DOHH2 (cell line): ENCODE measurements around the gene CDKN2AIPNL.
"Not testable (repeated sequence)": the region's sequence is repeated elsewhere in the genome, so short reads cannot be mapped to it uniquely, and the experiment has no call there.

Experiments
- H3F3A ChIP-seq: fragments of 200-600 bp; sonication (generic), shearing (Covaris generic); 2 replicates; pipeline ENCODE4 v1.6.0; 2016; ENCODE audit warnings: antibody characterized with exemption, mild to moderate bottlenecking; ENCODE audit not compliant: control insufficient read depth, insufficient read depth
- H3K27ac ChIP-seq: fragments of 200-600 bp; sonication (generic); 2 replicates; pipeline ENCODE4 v1.5.1; 2014; ENCODE audit warnings: low read depth, mild to moderate bottlenecking, low read length, moderate library complexity
- H3K27me3 ChIP-seq: fragments of 200-600 bp; sonication (generic); 2 replicates; pipeline ENCODE4 v1.6.1; 2014; ENCODE audit warnings: mild to moderate bottlenecking, low read length, mixed read lengths; ENCODE audit not compliant: control insufficient read depth
- H3K36me3 ChIP-seq: fragments of 200-600 bp; sonication (generic); 2 replicates; pipeline ENCODE4 v1.6.1; 2014; ENCODE audit warnings: mild to moderate bottlenecking, low read length, moderate library complexity, mixed read lengths; ENCODE audit not compliant: control insufficient read depth
- H3K4me1 ChIP-seq: fragments of 200-600 bp; sonication (generic); 2 replicates; pipeline ENCODE4 v1.6.1; 2014; ENCODE audit warnings: mild to moderate bottlenecking, low read length, mixed read lengths; ENCODE audit not compliant: control insufficient read depth
- H3K4me2 ChIP-seq: fragments of 200-600 bp; sonication (generic); 2 replicates; pipeline ENCODE4 v1.6.0; 2014; ENCODE audit warnings: mild to moderate bottlenecking, low read length, moderate library complexity
- H3K4me3 ChIP-seq: fragments of 200-600 bp; sonication (generic); 2 replicates; pipeline ENCODE4 v1.5.1; 2014; ENCODE audit warnings: mild to moderate bottlenecking, low read length, mixed read lengths
- H3K79me2 ChIP-seq: fragments of 200-600 bp; sonication (generic); 2 replicates; pipeline ENCODE4 v1.6.1; 2014; ENCODE audit warnings: mild to moderate bottlenecking, low read length, mixed read lengths; ENCODE audit not compliant: control insufficient read depth
- H3K9me2 ChIP-seq: fragments of 200-600 bp; sonication (generic); replicated peaks from 2 replicates; pipeline ENCODE4 v1.6.1; 2014; ENCODE audit warnings: mild to moderate bottlenecking, low read length, mixed read lengths; ENCODE audit not compliant: control insufficient read depth
- H3K9me3 ChIP-seq: fragments of 200-600 bp; sonication (generic); 2 replicates; pipeline ENCODE4 v1.6.1; 2014; ENCODE audit warnings: antibody characterized with exemption, low read length, mixed read lengths; ENCODE audit not compliant: control insufficient read depth, insufficient read depth
- H4K20me1 ChIP-seq: fragments of 200-600 bp; sonication (generic); 2 replicates; pipeline ENCODE4 v1.6.0; 2014; ENCODE audit warnings: low read depth, mild to moderate bottlenecking, antibody characterized with exemption, low read length, moderate library complexity; ENCODE audit not compliant: control insufficient read depth, insufficient read depth
- CTCF ChIP-seq: fragments of 200-600 bp; sonication (generic); IDR thresholded peaks from one replicate; pipeline ENCODE4 v1.5.1; 2014; ENCODE audit warnings: antibody characterized with exemption, mild to moderate bottlenecking, low read depth, low read length; ENCODE audit not compliant: poor library complexity, severe bottlenecking
- EZH2phosphoT487 ChIP-seq: fragments of 200-600 bp; sonication (generic); IDR thresholded peaks from 2 replicates; pipeline ENCODE4 v1.6.1; 2017; ENCODE audit warnings: borderline replicate concordance, mild to moderate bottlenecking, antibody characterized with exemption, low read length, moderate library complexity, mixed read lengths

Gene CDKN2AIPNL

GRCh38 chr5:134383980-134384697 is 27.5 kb downstream of the CDKN2AIPNL start:
- TF ChIP-seq EZH2phosphoT487 (no peak), CTCF (no peak)
- Histone ChIP-seq H3K4me1 (no peaks in the 10 kb centered on the region), H3K4me3 (no peak overlapping the region), H3K27ac (no peak overlapping the region), H3F3A (0 out of 2 replicates have a peak, but pooled peaks cover 2% of the 10 kb centered on the region), H3K4me2 (no peak overlapping the region), H3K36me3 (peaks cover 69% of the 10 kb centered on the region), H4K20me1 (no peaks in the 10 kb centered on the region), H3K27me3 (no peaks in the 10 kb centered on the region), H3K79me2 (no peaks in the 10 kb centered on the region), H3K9me3 (no peaks in the 10 kb centered on the region), H3K9me2 (no peaks in the 10 kb centered on the region)

- not testable (repeated sequence) for H3K4me3 ChIP-seq, H3K27ac ChIP-seq, H3K9me2 ChIP-seq, H4K20me1 ChIP-seq, H3K27me3 ChIP-seq, H3K4me1 ChIP-seq, H3F3A ChIP-seq, H3K4me2 ChIP-seq, H3K9me3 ChIP-seq
- Histone ChIP-seq H3K79me2 (peaks cover 12% of the 10 kb centered on the region), H3K36me3 (peaks cover 66% of the 10 kb centered on the region)
Measured at GRCh38 chr5:134382204-134382603, 29.5 kb downstream of the CDKN2AIPNL start.

GRCh38 chr5:134380346-134380745 is 31.3 kb downstream of the CDKN2AIPNL start:
- Histone ChIP-seq H4K20me1 (peaks cover 4% of the 10 kb centered on the region; the same call in 1 of the 2 replicates), H3F3A (peaks cover 3% of the 10 kb centered on the region; the same call in 1 of the 2 replicates), H3K36me3 (peaks cover 74% of the 10 kb centered on the region), H3K4me1 (no peaks in the 10 kb centered on the region), H3K4me3 (no peak overlapping the region), H3K79me2 (peaks cover 27% of the 10 kb centered on the region), H3K9me2 (no peaks in the 10 kb centered on the region), H3K4me2 (no peak overlapping the region), H3K27ac (no peak overlapping the region), H3K27me3 (no peaks in the 10 kb centered on the region), H3K9me3 (no peaks in the 10 kb centered on the region)
- TF ChIP-seq CTCF (no peak), EZH2phosphoT487 (no peak)

GRCh38 chr5:134374232-134374631 is 37.4 kb downstream of the CDKN2AIPNL start:
- peaks cover 14% of the 10 kb centered on the region for H4K20me1 ChIP-seq
- no peaks in the 10 kb centered on the region for H3K9me2 ChIP-seq
- no peak overlapping the region for H3K4me3 ChIP-seq
- H3K36me3 ChIP-seq, result peaks cover 50% of the 10 kb centered on the region
- H3F3A ChIP-seq, result peaks cover 3% of the 10 kb centered on the region
- no peaks in the 10 kb centered on the region for H3K27me3 ChIP-seq
- peaks cover 23% of the 10 kb centered on the region for H3K4me1 ChIP-seq
- TF ChIP-seq CTCF, result no peak
- no peak for TF ChIP-seq EZH2phosphoT487
- peaks cover 76% of the 10 kb centered on the region for H3K79me2 ChIP-seq
- no peak overlapping the region for H3K27ac ChIP-seq
- no peak overlapping the region for H3K4me2 ChIP-seq
- H3K9me3 ChIP-seq, result no peaks in the 10 kb centered on the region

- H3K9me2 ChIP-seq, H3K27ac ChIP-seq, H3F3A ChIP-seq, H3K9me3 ChIP-seq, H3K4me3 ChIP-seq, H3K27me3 ChIP-seq, H3K4me2 ChIP-seq: not testable (repeated sequence)
- H4K20me1 ChIP-seq, result peaks cover 14% of the 10 kb centered on the region
- peaks cover 23% of the 10 kb centered on the region for H3K4me1 ChIP-seq
- H3K79me2 ChIP-seq, result peaks cover 76% of the 10 kb centered on the region
- peaks cover 45% of the 10 kb centered on the region for H3K36me3 ChIP-seq
Measured at GRCh38 chr5:134373633-134374032, 38.0 kb downstream of the CDKN2AIPNL start.
